GM13977 (cell line): ENCODE data around the gene ERCC8.
A peak's percentile ranks its signal among the peaks of the same experiment; 100 is the strongest.

ENCODE experiments used
- DNase-seq: peaks from one replicate; pipeline ENCODE4 v3.0.0; 2012; ENCODE audit warnings: low spot score
- in situ Hi-C: fragments of 300-500 bp; cut with MboI; formaldehyde crosslinking; loops from one replicate; pipeline ENCODE4 v1.12.0; 2022; ENCODE audit warnings: low sequenced_read_pairs, low pct_unique_long_range_greater_than_20kb, mixed read lengths, inconsistent platforms; ENCODE audit not compliant: unreplicated experiment
- TF ChIP-seq, protein P1 (sequence below): IDR thresholded peaks from 2 replicates; pipeline ENCODE4 v1.5.1; 2012; ENCODE audit warnings: mild to moderate bottlenecking, control low read depth; ENCODE audit not compliant: insufficient read depth; ENCODE audit errors: extremely low read depth, missing control alignments

The ERCC8 gene

DNA sequence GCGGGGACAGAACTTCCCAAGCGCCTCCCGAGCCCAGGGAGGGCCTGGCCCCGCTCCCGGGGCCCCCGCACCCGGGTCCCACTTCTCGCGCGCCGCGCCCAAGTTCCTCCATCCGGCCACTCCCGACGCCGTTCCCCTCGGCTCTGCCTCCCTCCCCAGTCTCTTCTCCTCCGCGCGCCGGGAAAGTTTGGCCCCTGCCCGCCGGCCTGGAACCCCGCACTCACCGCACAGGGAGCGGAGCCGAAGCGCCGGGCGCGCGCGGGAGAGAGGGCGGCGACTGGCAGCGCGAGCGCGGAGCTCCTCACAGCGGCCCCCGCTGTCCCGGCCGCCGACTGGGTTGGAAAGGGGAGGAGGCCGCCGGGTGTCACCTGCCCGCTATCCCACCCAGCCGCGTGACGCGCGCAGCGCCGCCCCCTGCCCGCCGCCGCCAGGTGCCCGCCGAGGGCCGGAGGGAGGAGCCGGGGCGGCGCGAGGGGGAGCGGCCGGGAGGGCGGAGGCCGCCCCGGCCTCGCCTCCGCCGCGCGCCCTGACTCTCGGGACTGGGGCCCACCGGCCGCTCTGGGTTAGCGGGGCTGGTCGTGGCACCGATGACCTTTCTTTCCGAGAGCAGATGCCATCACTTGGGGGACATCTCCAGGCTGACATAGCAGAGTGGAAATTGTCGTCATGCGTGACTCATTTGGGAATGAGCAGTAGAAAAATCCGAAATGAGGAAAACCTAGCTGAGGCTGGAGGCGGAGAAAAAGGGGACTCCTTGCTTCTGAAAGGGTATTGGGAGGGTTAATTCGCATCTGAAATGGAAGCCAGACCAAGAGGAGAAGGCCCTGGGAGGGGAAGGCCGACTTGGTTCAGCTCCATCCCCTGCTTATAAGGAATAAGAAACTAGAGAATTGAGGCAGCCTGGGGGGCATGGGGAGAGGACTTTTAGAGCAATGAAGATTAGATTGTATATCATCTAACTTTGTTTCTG is 100.6 kb downstream of the ERCC8 start, which contains the start of gene ELOVL7:
Gene ELOVL7, minus strand, starts transcription at position 334 of the 970 bp plus-strand sequence. CDS start 56,872 bp downstream, outside the sequence.
- TF ChIP-seq, protein P1, sequence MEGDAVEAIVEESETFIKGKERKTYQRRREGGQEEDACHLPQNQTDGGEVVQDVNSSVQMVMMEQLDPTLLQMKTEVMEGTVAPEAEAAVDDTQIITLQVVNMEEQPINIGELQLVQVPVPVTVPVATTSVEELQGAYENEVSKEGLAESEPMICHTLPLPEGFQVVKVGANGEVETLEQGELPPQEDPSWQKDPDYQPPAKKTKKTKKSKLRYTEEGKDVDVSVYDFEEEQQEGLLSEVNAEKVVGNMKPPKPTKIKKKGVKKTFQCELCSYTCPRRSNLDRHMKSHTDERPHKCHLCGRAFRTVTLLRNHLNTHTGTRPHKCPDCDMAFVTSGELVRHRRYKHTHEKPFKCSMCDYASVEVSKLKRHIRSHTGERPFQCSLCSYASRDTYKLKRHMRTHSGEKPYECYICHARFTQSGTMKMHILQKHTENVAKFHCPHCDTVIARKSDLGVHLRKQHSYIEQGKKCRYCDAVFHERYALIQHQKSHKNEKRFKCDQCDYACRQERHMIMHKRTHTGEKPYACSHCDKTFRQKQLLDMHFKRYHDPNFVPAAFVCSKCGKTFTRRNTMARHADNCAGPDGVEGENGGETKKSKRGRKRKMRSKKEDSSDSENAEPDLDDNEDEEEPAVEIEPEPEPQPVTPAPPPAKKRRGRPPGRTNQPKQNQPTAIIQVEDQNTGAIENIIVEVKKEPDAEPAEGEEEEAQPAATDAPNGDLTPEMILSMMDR: peak; percentile 50
- DNase-seq: peak; percentile 85
- in situ Hi-C loops: loop anchor here (25.0 kb wide), 1 partner anchor 157 kb away; no protein-coding TSS in a partner anchor

DNA sequence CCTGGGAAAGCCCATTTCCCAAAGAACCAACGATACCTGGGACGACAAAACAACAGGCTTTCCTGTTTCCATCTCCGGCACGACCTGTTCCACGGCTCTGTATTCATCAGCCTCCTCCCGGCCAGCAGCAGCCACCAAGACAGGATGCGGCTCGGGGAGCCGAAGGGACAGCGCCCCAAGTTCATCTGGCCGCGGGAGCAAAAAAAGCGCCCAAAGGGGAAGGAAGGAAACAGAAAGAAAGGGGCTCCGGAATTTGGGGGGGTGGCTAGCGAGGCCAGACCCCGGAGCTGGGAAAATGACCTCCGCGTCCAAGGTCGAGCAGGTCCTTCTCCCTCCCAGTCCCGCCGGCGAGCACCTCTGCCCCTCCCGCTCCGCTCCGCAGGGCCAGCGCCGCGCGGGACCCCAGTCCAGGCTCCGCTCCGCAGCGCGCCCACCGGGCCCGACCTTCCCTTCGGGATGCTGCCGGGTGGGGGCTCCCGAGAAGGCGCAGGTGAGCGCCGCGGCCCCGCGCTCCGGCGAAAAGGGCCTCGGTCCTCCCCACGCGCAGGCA is 101.4 kb downstream of the ERCC8 start:
- TF ChIP-seq, protein P1: no peak
- in situ Hi-C loops: loop anchor here (25.0 kb wide), 1 partner anchor 156 kb away; no protein-coding TSS in a partner anchor
- DNase-seq: peak; percentile 56

DNA sequence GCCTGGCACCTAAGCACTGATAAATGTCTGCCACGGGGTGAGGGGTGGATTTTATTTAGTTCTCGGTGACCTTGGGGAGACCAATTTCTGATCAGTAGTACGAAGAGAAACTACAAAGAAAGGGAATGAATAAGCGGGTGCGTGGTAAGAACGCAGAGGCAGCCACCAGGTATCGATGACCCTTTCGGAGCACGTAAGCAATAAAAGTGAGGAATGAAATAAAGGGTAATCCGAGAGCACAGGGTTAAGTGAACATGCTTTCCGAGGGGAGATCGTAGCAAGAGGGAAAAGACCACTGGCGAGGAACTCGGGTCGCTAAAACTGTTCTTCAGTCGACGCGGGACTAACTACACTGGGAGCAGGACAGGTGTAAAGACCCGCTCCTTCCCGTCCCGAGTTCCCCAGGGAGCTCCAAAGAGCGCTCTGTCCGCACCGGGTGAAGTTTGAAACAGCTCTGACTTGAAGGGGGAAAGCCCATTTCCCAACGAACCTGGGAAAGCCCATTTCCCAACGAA is 101.9 kb downstream of the ERCC8 start:
- in situ Hi-C loops: loop anchor here (25.0 kb wide), 1 partner anchor 156 kb away; no protein-coding TSS in a partner anchor
- TF ChIP-seq, protein P1: no peak
- DNase-seq: no peak

DNA sequence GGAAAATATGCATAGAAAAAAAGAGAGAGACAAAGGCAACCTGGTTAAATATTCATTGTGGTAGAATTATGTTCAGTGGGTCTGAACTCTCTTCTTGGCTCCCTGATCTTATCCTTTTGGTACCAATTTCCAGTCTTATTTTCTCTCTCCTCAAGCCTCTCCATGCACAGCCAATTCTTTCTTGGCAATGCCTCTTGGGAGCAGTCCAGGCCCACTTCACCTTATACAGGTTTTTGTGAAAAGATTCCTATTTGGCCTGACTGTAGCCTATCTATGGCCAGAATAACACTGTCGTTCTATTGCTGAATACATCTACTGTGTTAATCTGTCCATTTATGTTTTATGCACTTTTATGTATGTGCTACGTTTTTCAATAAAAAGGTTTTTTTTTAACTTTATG is 103.5 kb downstream of the ERCC8 start:
- TF ChIP-seq, protein P1: no peak
- no peak for DNase-seq
- in situ Hi-C loops: loop anchor here (25.0 kb wide), 1 partner anchor 154 kb away; no protein-coding TSS in a partner anchor

DNA sequence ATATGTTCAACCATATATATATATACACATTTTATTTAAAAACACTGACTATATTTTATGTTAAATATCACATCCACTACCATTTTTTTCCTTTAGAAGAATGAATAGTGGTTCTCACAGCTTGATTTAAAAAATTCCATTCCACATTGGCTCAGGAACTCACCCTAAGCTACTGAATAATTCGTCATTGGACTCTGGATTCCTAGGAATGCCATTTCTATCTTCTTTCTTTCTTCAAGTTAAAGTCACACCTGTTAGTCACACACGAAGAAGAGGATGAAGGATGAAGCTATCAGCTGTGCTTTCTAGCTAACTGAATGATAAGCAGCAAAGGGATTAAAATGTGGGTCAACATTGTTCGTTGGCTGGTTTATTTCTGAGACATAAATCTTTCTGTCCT is 108.7 kb downstream of the ERCC8 start:
- in situ Hi-C loops: loop anchor here (25.0 kb wide), 1 partner anchor 149 kb away; no protein-coding TSS in a partner anchor
- TF ChIP-seq, protein P1: no peak

DNA sequence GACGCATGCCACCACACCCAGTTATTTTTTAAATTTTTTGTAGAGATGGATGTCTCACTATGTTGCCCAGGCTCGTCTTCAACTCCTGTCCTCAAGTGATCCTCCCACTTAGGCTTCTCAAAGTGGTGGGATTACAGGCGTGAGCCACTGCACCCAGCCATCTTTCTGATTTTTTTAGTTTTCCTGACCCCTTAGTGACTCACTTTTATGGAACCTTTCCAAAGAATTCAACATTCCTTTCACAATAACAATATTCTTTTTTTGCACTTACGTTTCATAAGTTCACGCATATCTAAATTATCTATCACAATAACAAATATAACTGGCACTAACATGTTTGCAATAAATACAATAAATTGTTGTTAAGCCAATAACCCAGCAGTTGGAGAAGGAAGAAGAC is 109.3 kb downstream of the ERCC8 start:
- no peak for DNase-seq
- in situ Hi-C loops: loop anchor here (25.0 kb wide), 1 partner anchor 148 kb away; no protein-coding TSS in a partner anchor
- TF ChIP-seq, protein P1: no peak

More for the DNA sequence above, 108.7 kb downstream of the ERCC8 start:
- DNase-seq: no peak
